Esophagus muscularis mucosa (tissue), 4 donors: Measurements from ENCODE around the gene MCM9. TPM values are rescaled to one million over a fixed set of nuclear protein-coding genes. Genes with fewer than 3 reads are reported as not detected.

Experiments
- DNase-seq: peaks from one replicate; pipeline ENCODE4 v3.0.0-alpha.2; 2017; ENCODE audit errors: extremely low spot score
- H3K27ac ChIP-seq, 4 donors: fragments of 200-600 bp; sonication (generic); replicated peaks in 1 of 4; 1 replicate in 3 of 4; 2 replicates in 1 of 4; pipeline ENCODE4 v1.5.1; 2016 to 2019; ENCODE audit warnings: mild to moderate bottlenecking in 1 of 4
- H3K27me3 ChIP-seq, 4 donors: fragments of 200-600 bp; sonication (generic); one replicate each; pipeline versions ENCODE4 v1.5.1 to v1.6.0; 2016 to 2019
- H3K36me3 ChIP-seq, 4 donors: fragments of 200-600 bp; sonication (generic); one replicate each; pipeline ENCODE4 v1.5.1; 2016 to 2019
- H3K4me1 ChIP-seq, 4 donors: fragments of 200-600 bp; sonication (generic); one replicate each; pipeline ENCODE4 v1.5.1; 2016 to 2019
- H3K4me3 ChIP-seq, 4 donors: fragments of 200-600 bp; sonication (generic); 1 replicate in 2 of 4; 2 replicates in 2 of 4; pipeline ENCODE4 v1.5.1; 2016 to 2019; ENCODE audit warnings: mild to moderate bottlenecking in 4 of 4, moderate library complexity in 1 of 4
- H3K9me3 ChIP-seq, 4 donors: fragments of 200-600 bp; sonication (generic); 1 replicate in 3 of 4; 2 replicates in 1 of 4; pipeline ENCODE4 v1.5.1; 2016 to 2019
- CTCF ChIP-seq, 3 experiments: fragments of 200-600 bp in 2 of 3; fragments of 450-650 bp in 1 of 3; sonication (generic) in 2 of 3; IDR thresholded peaks; one replicate each; pipeline ENCODE4 v1.5.1; 2017 to 2019; ENCODE audit warnings: antibody characterized with exemption in 3 of 3, mild to moderate bottlenecking in 2 of 3, moderate library complexity in 1 of 3
- EP300 ChIP-seq: sonication (generic); formaldehyde crosslinking; IDR thresholded peaks from one replicate; pipeline ENCODE4 v1.6.1; 2017; ENCODE audit warnings: antibody characterized with exemption
- POLR2A ChIP-seq: fragments of 450-650 bp; IDR thresholded peaks from one replicate; pipeline ENCODE4 v1.6.1; 2017; ENCODE audit warnings: antibody characterized with exemption, moderate library complexity, mild to moderate bottlenecking, low read depth
- POLR2AphosphoS5 ChIP-seq, 2 donors: sonication (generic); formaldehyde crosslinking; IDR thresholded peaks; one replicate each; pipeline ENCODE4 v1.6.1; 2017; ENCODE audit warnings: antibody characterized with exemption in 2 of 2
- WGBS: methylation state at CpG from one replicate; pipeline ENCODE4 v1.1.5; 2018; 5-methylcytosine and 5-hydroxymethylcytosine counted together
- intact Hi-C: fragments of 100-400 bp; cut with DNase I; formaldehyde crosslinking; loops from one replicate; pipeline ENCODE4 v1.15.1; 2023
- total RNA-seq, 4 donors: library from RNA; depleted of rRNA; stranded (reverse); fragments of >200 nt; gene quantifications; one replicate each; pipeline versions ENCODE4 v1.1.0 to v1.2.1, GENCODE V29; 2016

The MCM9 gene
- total RNA-seq, 4 donors from 2014 or later: 10.8 to 18.1 (median 11.3) TPM

GRCh38 chr6:118953391-118953790 lies 18.4 kb upstream of the MCM9 start:
- no peak for DNase-seq
- no peak for TF ChIP-seq EP300
- TF ChIP-seq POLR2A: no peak
- no peak for TF ChIP-seq CTCF (IDR thresholded peaks at IDR 0.05)
- TF ChIP-seq POLR2AphosphoS5 (IDR thresholded peaks at IDR 0.05): no peak
- intact Hi-C loops: no loop called here
- H3K27ac ChIP-seq: no peak overlapping the region
- no peaks in the 10 kb centered on the region for H3K9me3 ChIP-seq
- H3K4me3 ChIP-seq: no peak overlapping the region
- peaks cover 0 to 4% (median 0%) of the 10 kb centered on the region in 4 donors for H3K36me3 ChIP-seq
- H3K27me3 ChIP-seq: no peaks in the 10 kb centered on the region
- WGBS: 59% methylated on average over 2 of the region's 2 CpGs
- no peaks in the 10 kb centered on the region for H3K4me1 ChIP-seq

GRCh38 chr6:118952683-118953082 lies 17.7 kb upstream of the MCM9 start:
- TF ChIP-seq POLR2A (no peak), EP300 (no peak), POLR2AphosphoS5 (IDR thresholded peaks at IDR 0.05) (no peak), CTCF (IDR thresholded peaks at IDR 0.05) (no peak)
- no peak for DNase-seq
- H3K27me3 ChIP-seq: no peaks in the 10 kb centered on the region
- H3K27ac ChIP-seq: no peak overlapping the region
- intact Hi-C loops: no loop called here
- H3K4me3 ChIP-seq: no peak overlapping the region
- H3K4me1 ChIP-seq: no peaks in the 10 kb centered on the region
- WGBS: 86% methylated on average over 2 of the region's 2 CpGs
- peaks cover 0 to 4% (median 0%) of the 10 kb centered on the region in 4 donors for H3K36me3 ChIP-seq
- H3K9me3 ChIP-seq: peaks cover 0 to 6% (median 0%) of the 10 kb centered on the region in 4 donors

GRCh38 chr6:118945217-118945616 lies 10.3 kb upstream of the MCM9 start:
- intact Hi-C loops: no loop called here
- Histone ChIP-seq H3K27ac (no peak overlapping the region), H3K4me3 (no peak overlapping the region), H3K4me1 (no peaks in the 10 kb centered on the region), H3K9me3 (peaks cover 0 to 27% (median 13%) of the 10 kb centered on the region in 4 donors), H3K27me3 (no peaks in the 10 kb centered on the region), H3K36me3 (no peaks in the 10 kb centered on the region)
- no peak for TF ChIP-seq CTCF (IDR thresholded peaks at IDR 0.05)
- TF ChIP-seq POLR2A: no peak
- no peak for TF ChIP-seq EP300
- TF ChIP-seq POLR2AphosphoS5 (IDR thresholded peaks at IDR 0.05): no peak
- DNase-seq: no peak

- no peak for TF ChIP-seq POLR2A
- no peak for TF ChIP-seq CTCF (IDR thresholded peaks at IDR 0.05)
- TF ChIP-seq EP300: no peak
- TF ChIP-seq POLR2AphosphoS5 (IDR thresholded peaks at IDR 0.05): no peak
- DNase-seq: no peak
- Histone ChIP-seq H3K9me3 (peaks cover 0 to 12% (median 8%) of the 10 kb centered on the region in 4 donors), H3K27ac (no peak overlapping the region), H3K36me3 (no peaks in the 10 kb centered on the region), H3K27me3 (no peaks in the 10 kb centered on the region), H3K4me3 (no peak overlapping the region), H3K4me1 (peaks cover 0 to 6% (median 3%) of the 10 kb centered on the region in 4 donors)
- WGBS: 90% methylated on average over 2 of the region's 2 CpGs
- intact Hi-C loops: no loop called here
These were observed 5.8 kb upstream of the MCM9 start for GRCh38 chr6:118940770-118941169.

- H3K27ac ChIP-seq: no peak overlapping the region
These were observed 4.7 kb upstream of the MCM9 start for GRCh38 chr6:118939683-118940082.

More at GRCh38 chr6:118939683-118940082, 4.7 kb upstream of the MCM9 start:
- no peaks in the 10 kb centered on the region for H3K27me3 ChIP-seq
- intact Hi-C loops: no loop called here
- peaks cover 0 to 4% (median under 1%) of the 10 kb centered on the region in 4 donors for H3K9me3 ChIP-seq
- DNase-seq: no peak
- no peaks in the 10 kb centered on the region for H3K36me3 ChIP-seq
- H3K4me3 ChIP-seq: no peak overlapping the region
- H3K4me1 ChIP-seq: peaks cover 0 to 10% (median 9%) of the 10 kb centered on the region in 4 donors
- 100% methylated on average over 1 of the region's 1 CpG for WGBS
- TF ChIP-seq POLR2A (no peak), POLR2AphosphoS5 (IDR thresholded peaks at IDR 0.05) (no peak), CTCF (IDR thresholded peaks at IDR 0.05) (no peak), EP300 (no peak)
